HG03469 (cell line): ENCODE results near the gene MED15.
"Not testable (repeated sequence)": the region's sequence is repeated elsewhere in the genome, so short reads cannot be mapped to it uniquely, and the experiment has no call there.

Experiments used
- ATAC-seq: cut with Tn5 transposase; IDR thresholded peaks from one replicate; pipeline ENCODE4 v1.9.1; 2021; ENCODE audit warnings: mild to moderate bottlenecking, moderate library complexity, moderate number of reproducible peaks; ENCODE audit not compliant: unreplicated experiment

The MED15 gene

GRCh38 chr22:20591660-20592310 lies 84.4 kb downstream of the MED15 start:
- no peak for ATAC-seq

GRCh38 chr22:20594038-20594437 lies 86.6 kb downstream of the MED15 start:
- ATAC-seq: not testable (repeated sequence)

- ATAC-seq: not testable (repeated sequence)
These were observed 87.1 kb downstream of the MED15 start for GRCh38 chr22:20594486-20594885.

GRCh38 chr22:20595461-20595860 lies 88.1 kb downstream of the MED15 start:
- no peak for ATAC-seq

GRCh38 chr22:20599117-20599516 lies 91.7 kb downstream of the MED15 start:
- ATAC-seq: no peak

GRCh38 chr22:20600137-20600673 lies 92.8 kb downstream of the MED15 start:
- ATAC-seq: no peak

GRCh38 chr22:20601308-20601707 lies 93.9 kb downstream of the MED15 start:
- no peak for ATAC-seq

- ATAC-seq: no peak
These were observed 95.3 kb downstream of the MED15 start for GRCh38 chr22:20602609-20603164.

- no peak for ATAC-seq
These were observed 96.8 kb downstream of the MED15 start for GRCh38 chr22:20604092-20604747.

GRCh38 chr22:20604776-20605221 lies 97.4 kb downstream of the MED15 start:
- ATAC-seq: no peak

GRCh38 chr22:20605328-20605727 lies 97.9 kb downstream of the MED15 start:
- no peak for ATAC-seq

GRCh38 chr22:20606041-20606783 lies 98.8 kb downstream of the MED15 start:
- no peak for ATAC-seq

GRCh38 chr22:20606784-20607128 lies 99.3 kb downstream of the MED15 start:
- no peak for ATAC-seq

- no peak for ATAC-seq
These were observed 99.9 kb downstream of the MED15 start for GRCh38 chr22:20607157-20607907.

- ATAC-seq: no peak
These were observed 102.9 kb downstream of the MED15 start for GRCh38 chr22:20610243-20610686.

GRCh38 chr22:20610757-20611156 lies 103.3 kb downstream of the MED15 start:
- no peak for ATAC-seq

- no peak for ATAC-seq
These were observed 104.0 kb downstream of the MED15 start for GRCh38 chr22:20611418-20611817.

GRCh38 chr22:20613301-20613700 lies 105.9 kb downstream of the MED15 start:
- no peak for ATAC-seq

GRCh38 chr22:20615021-20615420 lies 107.6 kb downstream of the MED15 start:
- ATAC-seq: no peak
